ENCODE data around the gene TJP3. TPM values are rescaled to one million over a fixed set of nuclear protein-coding genes. Genes with fewer than 3 reads are reported as not detected.

The TJP3 gene
- total and polyA plus RNA-seq, 10 of the 15 experiments (the other 5 are each of a cell fraction or from before 2014, with no cell fraction given), result 0.04 to 1.2 (median 0.29) TPM; not detected in 6

DNA sequence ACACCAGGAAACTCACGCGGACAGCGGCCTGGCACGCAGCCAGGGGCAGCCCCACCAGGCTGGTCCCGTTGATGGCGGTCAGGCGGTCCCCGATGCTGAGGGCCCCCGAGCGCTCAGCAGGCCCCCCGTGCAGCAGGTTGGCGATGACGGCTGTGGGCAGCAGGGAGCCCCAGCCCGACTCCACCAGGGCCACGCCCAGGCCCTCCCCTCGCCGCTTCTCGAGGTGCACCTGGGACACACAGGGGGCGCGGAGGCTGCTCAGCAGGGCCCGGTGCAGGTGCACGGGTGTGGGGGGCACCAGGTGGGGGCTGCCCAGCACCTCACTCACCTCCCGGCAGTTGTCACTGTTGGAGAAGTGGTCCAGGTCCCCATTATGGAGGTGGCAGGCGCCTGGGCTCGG is 44.3 kb downstream of the TJP3 start:
- FAIRE-seq (no peak), ATAC-seq (no peak)
- POLR2A ChIA-PET, result interaction anchor here (0.6 kb wide), 1 partner anchor 187 kb away, joined by 6 read pairs; no protein-coding TSS in a partner anchor

More for the DNA sequence above, 44.3 kb downstream of the TJP3 start:
- DNase-seq (ENCODE audit: low read depth, low spot score), result no peak
- no peaks in the 10 kb centered on the region for H3K9me3 ChIP-seq (replicated peaks; ENCODE audit: control insufficient read depth, insufficient read depth, low read length)
- TF ChIP-seq, protein P1, sequence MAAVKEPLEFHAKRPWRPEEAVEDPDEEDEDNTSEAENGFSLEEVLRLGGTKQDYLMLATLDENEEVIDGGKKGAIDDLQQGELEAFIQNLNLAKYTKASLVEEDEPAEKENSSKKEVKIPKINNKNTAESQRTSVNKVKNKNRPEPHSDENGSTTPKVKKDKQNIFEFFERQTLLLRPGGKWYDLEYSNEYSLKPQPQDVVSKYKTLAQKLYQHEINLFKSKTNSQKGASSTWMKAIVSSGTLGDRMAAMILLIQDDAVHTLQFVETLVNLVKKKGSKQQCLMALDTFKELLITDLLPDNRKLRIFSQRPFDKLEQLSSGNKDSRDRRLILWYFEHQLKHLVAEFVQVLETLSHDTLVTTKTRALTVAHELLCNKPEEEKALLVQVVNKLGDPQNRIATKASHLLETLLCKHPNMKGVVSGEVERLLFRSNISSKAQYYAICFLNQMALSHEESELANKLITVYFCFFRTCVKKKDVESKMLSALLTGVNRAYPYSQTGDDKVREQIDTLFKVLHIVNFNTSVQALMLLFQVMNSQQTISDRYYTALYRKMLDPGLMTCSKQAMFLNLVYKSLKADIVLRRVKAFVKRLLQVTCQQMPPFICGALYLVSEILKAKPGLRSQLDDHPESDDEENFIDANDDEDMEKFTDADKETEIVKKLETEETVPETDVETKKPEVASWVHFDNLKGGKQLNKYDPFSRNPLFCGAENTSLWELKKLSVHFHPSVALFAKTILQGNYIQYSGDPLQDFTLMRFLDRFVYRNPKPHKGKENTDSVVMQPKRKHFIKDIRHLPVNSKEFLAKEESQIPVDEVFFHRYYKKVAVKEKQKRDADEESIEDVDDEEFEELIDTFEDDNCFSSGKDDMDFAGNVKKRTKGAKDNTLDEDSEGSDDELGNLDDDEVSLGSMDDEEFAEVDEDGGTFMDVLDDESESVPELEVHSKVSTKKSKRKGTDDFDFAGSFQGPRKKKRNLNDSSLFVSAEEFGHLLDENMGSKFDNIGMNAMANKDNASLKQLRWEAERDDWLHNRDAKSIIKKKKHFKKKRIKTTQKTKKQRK (IDR thresholded peaks at IDR 0.05; ENCODE audit: low read depth, low read length), result no peak
- TF ChIP-seq SMARCA5 (IDR thresholded peaks at IDR 0.05) (no peak), RCOR1 (conservative IDR thresholded peaks at IDR 0.05; ENCODE audit: low read depth, low read length) (no peak), CEBPB (IDR thresholded peaks at IDR 0.05; ENCODE audit: borderline replicate concordance in 1 of 2, low read depth in 2 of 2, low read length in 2 of 2) (no peak), HDAC6 (IDR thresholded peaks at IDR 0.05; ENCODE audit: unreplicated experiment) (no peak), SIX5 (IDR thresholded peaks at IDR 0.05; ENCODE audit: low read depth, low read length, severe bottlenecking) (no peak), ESRRA (IDR thresholded peaks at IDR 0.05; ENCODE audit: low read length) (no peak), RUNX3 (IDR thresholded peaks at IDR 0.05; ENCODE audit: low read length) (no peak), CHD1 (IDR thresholded peaks at IDR 0.05; ENCODE audit: low read depth, low read length) (no peak)
- TF ChIP-seq, protein P2, sequence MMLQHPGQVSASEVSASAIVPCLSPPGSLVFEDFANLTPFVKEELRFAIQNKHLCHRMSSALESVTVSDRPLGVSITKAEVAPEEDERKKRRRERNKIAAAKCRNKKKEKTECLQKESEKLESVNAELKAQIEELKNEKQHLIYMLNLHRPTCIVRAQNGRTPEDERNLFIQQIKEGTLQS (IDR thresholded peaks at IDR 0.05; ENCODE audit: borderline replicate concordance, extremely low read depth, low read depth, low read length), result no peak
- TF ChIP-seq, protein P3, sequence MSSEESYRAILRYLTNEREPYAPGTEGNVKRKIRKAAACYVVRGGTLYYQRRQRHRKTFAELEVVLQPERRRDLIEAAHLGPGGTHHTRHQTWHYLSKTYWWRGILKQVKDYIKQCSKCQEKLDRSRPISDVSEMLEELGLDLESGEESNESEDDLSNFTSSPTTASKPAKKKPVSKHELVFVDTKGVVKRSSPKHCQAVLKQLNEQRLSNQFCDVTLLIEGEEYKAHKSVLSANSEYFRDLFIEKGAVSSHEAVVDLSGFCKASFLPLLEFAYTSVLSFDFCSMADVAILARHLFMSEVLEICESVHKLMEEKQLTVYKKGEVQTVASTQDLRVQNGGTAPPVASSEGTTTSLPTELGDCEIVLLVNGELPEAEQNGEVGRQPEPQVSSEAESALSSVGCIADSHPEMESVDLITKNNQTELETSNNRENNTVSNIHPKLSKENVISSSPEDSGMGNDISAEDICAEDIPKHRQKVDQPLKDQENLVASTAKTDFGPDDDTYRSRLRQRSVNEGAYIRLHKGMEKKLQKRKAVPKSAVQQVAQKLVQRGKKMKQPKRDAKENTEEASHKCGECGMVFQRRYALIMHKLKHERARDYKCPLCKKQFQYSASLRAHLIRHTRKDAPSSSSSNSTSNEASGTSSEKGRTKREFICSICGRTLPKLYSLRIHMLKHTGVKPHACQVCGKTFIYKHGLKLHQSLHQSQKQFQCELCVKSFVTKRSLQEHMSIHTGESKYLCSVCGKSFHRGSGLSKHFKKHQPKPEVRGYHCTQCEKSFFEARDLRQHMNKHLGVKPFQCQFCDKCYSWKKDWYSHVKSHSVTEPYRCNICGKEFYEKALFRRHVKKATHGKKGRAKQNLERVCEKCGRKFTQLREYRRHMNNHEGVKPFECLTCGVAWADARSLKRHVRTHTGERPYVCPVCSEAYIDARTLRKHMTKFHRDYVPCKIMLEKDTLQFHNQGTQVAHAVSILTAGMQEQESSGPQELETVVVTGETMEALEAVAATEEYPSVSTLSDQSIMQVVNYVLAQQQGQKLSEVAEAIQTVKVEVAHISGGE (CRISPR knock-in tag; IDR thresholded peaks at IDR 0.05), result no peak
- TF ChIP-seq, protein P4, sequence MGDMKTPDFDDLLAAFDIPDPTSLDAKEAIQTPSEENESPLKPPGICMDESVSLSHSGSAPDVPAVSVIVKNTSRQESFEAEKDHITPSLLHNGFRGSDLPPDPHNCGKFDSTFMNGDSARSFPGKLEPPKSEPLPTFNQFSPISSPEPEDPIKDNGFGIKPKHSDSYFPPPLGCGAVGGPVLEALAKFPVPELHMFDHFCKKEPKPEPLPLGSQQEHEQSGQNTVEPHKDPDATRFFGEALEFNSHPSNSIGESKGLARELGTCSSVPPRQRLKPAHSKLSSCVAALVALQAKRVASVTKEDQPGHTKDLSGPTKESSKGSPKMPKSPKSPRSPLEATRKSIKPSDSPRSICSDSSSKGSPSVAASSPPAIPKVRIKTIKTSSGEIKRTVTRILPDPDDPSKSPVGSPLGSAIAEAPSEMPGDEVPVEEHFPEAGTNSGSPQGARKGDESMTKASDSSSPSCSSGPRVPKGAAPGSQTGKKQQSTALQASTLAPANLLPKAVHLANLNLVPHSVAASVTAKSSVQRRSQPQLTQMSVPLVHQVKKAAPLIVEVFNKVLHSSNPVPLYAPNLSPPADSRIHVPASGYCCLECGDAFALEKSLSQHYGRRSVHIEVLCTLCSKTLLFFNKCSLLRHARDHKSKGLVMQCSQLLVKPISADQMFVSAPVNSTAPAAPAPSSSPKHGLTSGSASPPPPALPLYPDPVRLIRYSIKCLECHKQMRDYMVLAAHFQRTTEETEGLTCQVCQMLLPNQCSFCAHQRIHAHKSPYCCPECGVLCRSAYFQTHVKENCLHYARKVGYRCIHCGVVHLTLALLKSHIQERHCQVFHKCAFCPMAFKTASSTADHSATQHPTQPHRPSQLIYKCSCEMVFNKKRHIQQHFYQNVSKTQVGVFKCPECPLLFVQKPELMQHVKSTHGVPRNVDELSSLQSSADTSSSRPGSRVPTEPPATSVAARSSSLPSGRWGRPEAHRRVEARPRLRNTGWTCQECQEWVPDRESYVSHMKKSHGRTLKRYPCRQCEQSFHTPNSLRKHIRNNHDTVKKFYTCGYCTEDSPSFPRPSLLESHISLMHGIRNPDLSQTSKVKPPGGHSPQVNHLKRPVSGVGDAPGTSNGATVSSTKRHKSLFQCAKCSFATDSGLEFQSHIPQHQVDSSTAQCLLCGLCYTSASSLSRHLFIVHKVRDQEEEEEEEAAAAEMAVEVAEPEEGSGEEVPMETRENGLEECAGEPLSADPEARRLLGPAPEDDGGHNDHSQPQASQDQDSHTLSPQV (IDR thresholded peaks at IDR 0.05), result no peak
- WGBS (ENCODE audit: insufficient coverage, insufficient replicate concordance, low lambda C conversion rate, missing lambda C conversion rate), result 96% methylated on average over 19 of the region's 25 CpGs
- no TSS peak for BruUV-seq (replicated peaks)
- no peaks in the 10 kb centered on the region for H4K20me1 ChIP-seq (ENCODE audit: control insufficient read depth, insufficient read depth)
- H3K27me3 ChIP-seq (replicated peaks in 1 of 2; ENCODE audit: control insufficient read depth in 2 of 2, insufficient read depth in 2 of 2, low read length in 1 of 2), result no peaks in the 10 kb centered on the region
- no peak overlapping the region for H3K4me2 ChIP-seq (ENCODE audit: control insufficient read depth, insufficient read depth)
- intact Hi-C loops (cut with micrococcal nuclease; ENCODE audit: unreplicated experiment) (no loop called here), in situ Hi-C loops (cut with MboI) (no loop called here)
- RAD21 ChIA-PET (ENCODE audit: unreplicated experiment), result interaction anchor here (0.8 kb wide), 1 partner anchor 10 kb away, joined by 3 read pairs; the partner anchor contains the start of gene MRPL54
- H3K27ac ChIP-seq (ENCODE audit: control insufficient read depth, insufficient read depth), result no peak overlapping the region
- H3K36me3 ChIP-seq (ENCODE audit: control insufficient read depth in 2 of 2, insufficient read depth in 2 of 2, low read length in 1 of 2), result peaks cover 0 to 5% of the 10 kb centered on the region in 2 experiments; a peak in 1 of 4 replicates
- no peaks in the 10 kb centered on the region for H3K79me2 ChIP-seq (ENCODE audit: control insufficient read depth, insufficient read depth, low read length)
- no peak overlapping the region for H2AFZ ChIP-seq (ENCODE audit: control insufficient read depth, low read depth, low read length)
- H3K4me1 ChIP-seq (ENCODE audit: control insufficient read depth, insufficient read depth, low read length), result no peaks in the 10 kb centered on the region
- SMC1A ChIA-PET (ENCODE audit: uncharacterized antibody, unreplicated experiment), result no interaction called here
- H3K9ac ChIP-seq (ENCODE audit: control insufficient read depth, insufficient read depth, low read length), result no peak overlapping the region
- H3K4me3 ChIP-seq, result no peak overlapping the region
- CTCF ChIA-PET, result interaction anchor here (0.6 kb wide), 2 partner anchors 8 to 1771 kb away, joined by 3 to 6 read pairs; no protein-coding TSS in a partner anchor

Measured in GM12878 (cell line).